Measurements from ENCODE around the gene PLCD3.

Gene PLCD3

GRCh38 chr17:45146890-45147580, 14.7 kb upstream of the PLCD3 start:
- Histone ChIP-seq H3K4me3 (ENCODE audit: low read length) (peak overlapping the region; percentile 77), H3K9ac (ENCODE audit: low read length) (peak overlapping the region; percentile 79), H3K27ac (ENCODE audit: low read length) (peak overlapping the region; percentile 83), H3K4me1 (ENCODE audit: low read length) (peaks cover 22% of the 10 kb centered on the region), H3K79me2 (ENCODE audit: low read length) (peaks cover 27% of the 10 kb centered on the region), H3K27me3 (ENCODE audit: low read depth, low read length) (no peaks in the 10 kb centered on the region), H3K9me3 (ENCODE audit: insufficient read depth, low read length) (no peaks in the 10 kb centered on the region), H3K36me3 (replicated peaks; ENCODE audit: low read depth, low read length) (no peaks in the 10 kb centered on the region), H4K20me1 (ENCODE audit: insufficient read depth, low read length) (peaks cover 13% of the 10 kb centered on the region), H3K4me2 (ENCODE audit: low read length) (peak overlapping the region; percentile 94), H2AFZ (ENCODE audit: low read depth, low read length) (peak overlapping the region; percentile 70; the same call in 1 of the 2 replicates)
- TF ChIP-seq CTCF (IDR thresholded peaks at IDR 0.05; ENCODE audit: low read depth, low read length): no peak
- no peak for TF ChIP-seq EZH2phosphoT487 (IDR thresholded peaks at IDR 0.05; ENCODE audit: low read depth)

GRCh38 chr17:45146592-45146889, 14.2 kb upstream of the PLCD3 start:
- Histone ChIP-seq H3K27me3 (ENCODE audit: low read depth, low read length) (no peaks in the 10 kb centered on the region), H4K20me1 (ENCODE audit: insufficient read depth, low read length) (peaks cover 10% of the 10 kb centered on the region), H3K27ac (ENCODE audit: low read length) (peak overlapping the region; percentile 83), H3K4me2 (ENCODE audit: low read length) (peak overlapping the region; percentile 94), H2AFZ (ENCODE audit: low read depth, low read length) (no peak overlapping the region), H3K36me3 (replicated peaks; ENCODE audit: low read depth, low read length) (no peaks in the 10 kb centered on the region), H3K4me1 (ENCODE audit: low read length) (peaks cover 17% of the 10 kb centered on the region), H3K79me2 (ENCODE audit: low read length) (peaks cover 27% of the 10 kb centered on the region), H3K9me3 (ENCODE audit: insufficient read depth, low read length) (no peaks in the 10 kb centered on the region), H3K4me3 (ENCODE audit: low read length) (peak overlapping the region; percentile 77), H3K9ac (ENCODE audit: low read length) (peak overlapping the region; percentile 79)
- TF ChIP-seq EZH2phosphoT487 (IDR thresholded peaks at IDR 0.05; ENCODE audit: low read depth): no peak

- no peak overlapping the region for H2AFZ ChIP-seq (ENCODE audit: low read depth, low read length)
- peaks cover 25% of the 10 kb centered on the region for H3K79me2 ChIP-seq (ENCODE audit: low read length)
- no peak overlapping the region for H3K27ac ChIP-seq (ENCODE audit: low read length)
- H3K36me3 ChIP-seq (replicated peaks; ENCODE audit: low read depth, low read length): no peaks in the 10 kb centered on the region
- H3K4me3 ChIP-seq (ENCODE audit: low read length): peak overlapping the region; percentile 77
- H3K4me2 ChIP-seq (ENCODE audit: low read length): peak overlapping the region; percentile 94
- TF ChIP-seq CTCF (IDR thresholded peaks at IDR 0.05; ENCODE audit: low read depth, low read length): no peak
- no peak for TF ChIP-seq EZH2phosphoT487 (IDR thresholded peaks at IDR 0.05; ENCODE audit: low read depth)
- H3K4me1 ChIP-seq (ENCODE audit: low read length): peaks cover 14% of the 10 kb centered on the region
- H3K9ac ChIP-seq (ENCODE audit: low read length): peak overlapping the region; percentile 79; the same call in 1 of the 2 replicates
- H3K27me3 ChIP-seq (ENCODE audit: low read depth, low read length): no peaks in the 10 kb centered on the region
- H3K9me3 ChIP-seq (ENCODE audit: insufficient read depth, low read length): no peaks in the 10 kb centered on the region
- peaks cover 6% of the 10 kb centered on the region; the same call in 1 of the 2 replicates for H4K20me1 ChIP-seq (ENCODE audit: insufficient read depth, low read length)
These were observed 13.9 kb upstream of the PLCD3 start for GRCh38 chr17:45146166-45146565.

- peaks cover 7% of the 10 kb centered on the region for H3K4me1 ChIP-seq (ENCODE audit: low read length)
- H3K4me2 ChIP-seq (ENCODE audit: low read length): no peak overlapping the region
- no peaks in the 10 kb centered on the region for H3K27me3 ChIP-seq (ENCODE audit: low read depth, low read length)
- no peaks in the 10 kb centered on the region for H3K36me3 ChIP-seq (replicated peaks; ENCODE audit: low read depth, low read length)
- H3K79me2 ChIP-seq (ENCODE audit: low read length): peaks cover 18% of the 10 kb centered on the region
- TF ChIP-seq CTCF (IDR thresholded peaks at IDR 0.05; ENCODE audit: low read depth, low read length) (no peak), EZH2phosphoT487 (IDR thresholded peaks at IDR 0.05; ENCODE audit: low read depth) (no peak)
- H3K27ac ChIP-seq (ENCODE audit: low read length): no peak overlapping the region
- no peak overlapping the region for H3K4me3 ChIP-seq (ENCODE audit: low read length)
- H4K20me1 ChIP-seq (ENCODE audit: insufficient read depth, low read length): no peaks in the 10 kb centered on the region
- no peak overlapping the region for H3K9ac ChIP-seq (ENCODE audit: low read length)
- H2AFZ ChIP-seq (ENCODE audit: low read depth, low read length): no peak overlapping the region
- no peaks in the 10 kb centered on the region for H3K9me3 ChIP-seq (ENCODE audit: insufficient read depth, low read length)
These were observed 12.7 kb upstream of the PLCD3 start for GRCh38 chr17:45145035-45145389.

Measured in OCI-LY3 (cell line).